ENCODE results near the gene MCL1. TPM values are rescaled to one million over a fixed set of nuclear protein-coding genes. Genes with fewer than 3 reads are reported as not detected.
"Not testable (repeated sequence)": the region's sequence is repeated elsewhere in the genome, so short reads cannot be mapped to it uniquely, and the experiment has no call there.

The MCL1 gene
- total RNA-seq, 1 experiment from 2014 or later: 235 TPM

DNA sequence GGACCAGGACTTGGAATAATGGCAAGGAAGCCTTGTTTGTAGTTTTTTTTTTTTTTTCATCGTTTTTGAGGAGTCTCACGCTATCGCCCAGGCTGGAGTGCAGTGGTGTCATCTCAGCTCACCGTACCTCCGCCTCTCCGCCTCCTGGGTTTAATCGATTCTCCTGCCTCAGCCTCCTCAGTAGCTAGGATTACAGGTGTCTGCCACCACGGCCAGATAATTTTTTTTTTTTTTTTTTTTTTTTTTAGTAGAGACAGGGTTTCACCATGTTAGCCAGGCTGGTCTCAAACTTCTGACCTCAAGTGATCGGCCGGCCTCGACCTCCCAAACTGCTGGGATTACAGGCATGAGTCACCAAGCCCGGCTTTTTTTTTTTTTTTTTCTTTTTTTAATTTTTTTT is 23.0 kb upstream of the MCL1 start:
- DNase-seq (ENCODE audit: low read depth): not testable (repeated sequence)

DNA sequence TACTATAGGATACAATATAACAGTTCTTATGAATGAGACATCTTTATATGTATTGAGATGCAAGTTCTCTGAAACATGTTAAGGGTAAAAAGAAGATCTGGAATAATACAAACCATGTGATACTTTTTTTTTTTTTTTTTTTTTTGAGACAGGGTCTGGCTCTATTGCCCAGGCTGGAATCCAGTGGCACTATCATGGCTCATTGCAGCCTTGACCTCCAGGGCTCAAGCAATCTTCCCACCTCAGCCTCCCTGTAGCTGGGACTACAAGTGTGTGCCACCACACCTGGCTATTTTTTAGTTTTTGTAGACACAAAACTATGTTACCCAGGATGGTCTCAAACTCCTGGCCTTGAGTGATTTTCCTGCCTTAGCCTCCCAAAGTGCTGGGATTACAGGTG is 22.1 kb upstream of the MCL1 start:
- DNase-seq (ENCODE audit: low read depth): no peak

DNA sequence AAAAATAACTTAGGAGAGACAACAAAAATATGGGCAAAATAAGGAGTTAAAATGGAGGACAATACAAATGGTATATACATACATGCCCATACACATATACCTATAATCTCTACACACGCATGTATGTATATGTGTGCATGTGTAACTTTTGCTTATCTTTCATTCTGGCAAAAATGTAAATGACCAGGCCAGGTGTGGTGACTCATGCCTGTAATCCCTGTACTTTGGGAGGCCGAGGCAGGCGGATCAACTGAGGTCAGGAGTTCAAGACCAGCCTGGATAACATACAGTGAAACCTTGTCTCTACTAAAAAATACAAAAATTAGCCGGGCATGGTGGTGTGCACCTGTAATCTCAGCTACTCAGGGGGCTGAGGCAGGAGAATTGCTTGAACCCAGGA is 18.9 kb upstream of the MCL1 start:
- not testable (repeated sequence) for DNase-seq (ENCODE audit: low read depth)

DNA sequence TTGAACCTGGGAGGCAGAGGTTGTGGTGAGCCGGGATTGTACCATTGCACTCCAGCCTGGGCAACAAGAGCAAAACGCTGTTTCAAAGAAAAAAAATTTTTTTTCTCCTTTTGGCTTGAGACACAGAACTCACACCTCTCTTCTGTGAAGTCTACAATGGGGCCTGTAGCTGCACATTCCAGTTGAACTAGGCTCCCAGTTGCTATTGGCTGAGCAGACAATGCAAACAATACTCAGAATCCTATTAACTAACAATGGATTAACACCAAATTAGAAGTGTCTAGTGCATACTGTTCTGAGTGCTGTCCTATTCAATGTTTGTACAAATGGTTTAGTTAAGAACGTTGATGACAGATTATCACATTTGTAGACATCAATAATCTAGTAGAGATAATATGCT is 17.6 kb upstream of the MCL1 start:
- no peak for DNase-seq (ENCODE audit: low read depth)

DNA sequence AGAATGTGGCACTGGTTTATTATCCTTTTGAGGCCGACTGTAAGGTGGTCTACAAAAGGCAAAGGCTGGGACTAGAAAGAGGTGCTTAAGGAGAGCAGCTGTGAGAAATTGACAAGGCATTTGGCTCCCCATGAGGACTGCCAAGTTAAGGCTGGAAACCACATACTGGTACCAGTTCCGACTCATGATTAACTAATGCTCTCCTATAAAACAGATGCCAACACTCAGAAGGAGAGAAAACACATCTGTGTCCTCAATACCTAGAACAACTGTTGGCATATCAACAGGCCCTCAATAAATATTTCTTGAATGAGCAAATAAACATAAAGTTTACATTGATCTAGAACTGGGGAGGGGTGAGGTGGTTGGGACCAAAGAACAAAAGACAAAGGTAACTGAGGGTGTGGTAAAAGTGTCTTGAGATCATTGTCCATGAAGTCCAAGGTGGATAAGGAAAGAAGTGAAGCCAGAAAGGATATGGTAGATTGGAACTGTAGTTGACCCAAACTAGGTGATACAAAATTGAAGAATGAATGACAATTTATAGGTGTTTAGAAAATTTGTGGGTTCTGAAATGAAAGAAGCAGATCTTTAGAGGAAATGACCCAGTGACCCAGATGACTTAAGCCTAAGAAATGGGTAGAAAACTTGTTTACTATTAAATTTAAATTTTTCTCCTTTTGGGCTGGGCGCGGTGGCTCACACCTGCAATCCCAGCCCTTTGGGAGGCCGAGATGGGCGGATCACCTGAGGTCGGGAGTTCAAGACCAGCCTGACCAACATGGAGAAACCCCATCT is 16.9 kb upstream of the MCL1 start:
- DNase-seq (ENCODE audit: low read depth): no peak

DNA sequence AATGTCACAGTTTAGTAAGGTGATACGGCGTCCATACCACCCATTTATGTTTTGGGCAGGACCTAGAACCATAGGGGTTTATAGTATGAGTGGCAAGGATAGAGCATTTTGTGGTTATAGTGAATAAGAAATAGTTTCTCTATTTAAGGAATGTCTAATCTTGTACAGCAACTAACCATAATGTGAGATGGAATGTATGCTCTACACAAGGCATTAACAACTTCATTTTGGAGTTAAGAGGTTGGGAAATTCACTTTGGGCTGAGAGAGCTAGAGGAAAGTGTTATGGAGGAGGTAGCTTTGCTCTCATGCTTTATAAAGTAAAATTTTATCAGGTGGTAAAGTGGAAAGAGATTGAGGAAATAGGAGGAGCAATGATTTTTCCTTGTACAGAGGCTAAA is 3.0 kb upstream of the MCL1 start:
- DNase-seq (ENCODE audit: low read depth): no peak

DNA sequence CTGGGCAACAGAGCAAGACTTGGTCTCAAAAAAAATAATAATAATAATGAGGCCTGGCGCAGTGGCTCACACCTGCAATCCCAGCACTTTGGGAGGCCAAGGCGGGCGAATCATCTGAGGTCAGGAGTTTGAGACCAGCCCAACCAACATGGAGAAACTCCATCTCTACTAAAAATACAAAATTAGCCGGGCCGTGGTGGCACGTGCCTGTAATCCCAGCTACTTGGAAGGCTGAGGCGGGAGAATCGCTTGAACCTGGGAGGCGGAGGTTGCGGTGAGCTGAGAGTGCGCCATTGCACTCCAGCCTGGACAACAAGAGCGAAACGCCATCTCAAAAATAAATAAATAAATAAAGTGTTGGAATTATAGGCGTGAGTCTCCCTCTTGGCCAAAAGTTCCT is 2.6 kb upstream of the MCL1 start:
- DNase-seq (ENCODE audit: low read depth): not testable (repeated sequence)

DNA sequence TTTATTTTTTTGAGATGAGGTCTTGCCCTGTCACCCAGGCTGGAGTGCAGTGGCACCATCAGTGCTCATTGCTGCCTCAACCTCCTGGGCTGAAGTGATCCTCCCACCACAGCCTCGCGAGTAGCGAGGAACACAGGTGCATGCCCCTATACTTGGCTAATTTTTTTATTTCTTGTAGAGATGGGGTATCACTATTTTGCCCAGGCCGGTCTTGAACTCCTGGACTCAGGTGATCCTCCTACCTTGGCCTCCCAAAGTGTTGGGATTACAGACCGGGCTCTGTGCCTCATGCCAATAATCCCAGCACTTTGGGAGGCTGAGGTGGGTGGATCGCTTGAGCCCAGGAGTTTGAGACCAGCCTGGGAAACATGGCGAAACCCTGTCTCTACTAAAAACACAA is 2.0 kb upstream of the MCL1 start:
- DNase-seq (ENCODE audit: low read depth): not testable (repeated sequence)

DNA sequence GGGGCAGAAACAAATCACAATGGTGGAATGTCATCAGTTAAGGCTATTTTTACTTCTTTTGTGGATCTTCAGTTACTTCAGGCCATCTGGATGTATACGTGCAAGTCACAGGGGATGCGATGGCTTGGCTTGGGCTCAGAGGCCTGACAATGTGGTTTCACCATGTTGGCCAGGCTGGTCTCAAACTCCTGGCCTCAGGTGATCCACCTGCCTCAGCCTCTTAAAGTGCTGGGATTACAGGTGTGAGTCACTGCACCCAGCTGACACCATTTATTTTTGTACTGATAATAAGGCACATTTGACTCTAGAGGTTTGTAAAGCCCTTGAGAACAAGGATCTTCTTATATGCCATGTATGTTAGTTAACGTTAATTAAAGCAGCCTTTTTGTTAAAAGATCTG is 1.6 kb upstream of the MCL1 start:
- DNase-seq (ENCODE audit: low read depth): not testable (repeated sequence)

DNA sequence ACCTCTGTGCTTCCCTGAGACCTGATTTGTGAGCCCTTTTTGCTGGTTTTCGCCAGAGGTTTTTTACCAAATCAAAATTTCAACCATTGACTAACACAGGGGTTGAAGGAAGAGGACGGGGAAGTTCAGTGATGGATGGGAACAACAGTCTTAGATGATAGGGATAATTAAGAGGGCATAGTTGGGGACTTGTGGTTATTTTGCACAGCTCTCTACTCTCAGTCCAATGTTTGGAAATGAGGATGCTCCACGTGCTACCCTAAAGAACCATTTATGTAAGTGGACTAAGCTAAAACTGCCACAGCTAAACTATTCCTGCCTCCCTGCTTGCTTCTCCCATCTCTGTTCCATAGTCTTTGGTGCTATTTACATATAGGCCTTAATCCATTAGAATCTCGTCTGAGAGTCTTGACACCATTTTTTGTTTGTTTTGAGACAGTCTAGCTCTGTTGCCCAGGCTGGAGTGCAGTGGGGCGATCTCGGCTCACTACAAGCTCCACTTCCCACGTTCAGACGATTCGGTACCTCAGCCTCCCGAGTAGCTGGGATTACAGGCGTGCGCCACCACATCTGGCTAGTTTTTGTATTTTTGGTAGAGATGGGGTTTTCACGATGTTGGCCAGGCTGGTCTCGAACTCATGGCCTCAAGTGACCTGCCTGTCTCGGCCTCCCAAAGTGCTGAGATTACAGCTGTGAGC is 684 bp upstream of the MCL1 start:
- no peak for DNase-seq (ENCODE audit: low read depth)

DNA sequence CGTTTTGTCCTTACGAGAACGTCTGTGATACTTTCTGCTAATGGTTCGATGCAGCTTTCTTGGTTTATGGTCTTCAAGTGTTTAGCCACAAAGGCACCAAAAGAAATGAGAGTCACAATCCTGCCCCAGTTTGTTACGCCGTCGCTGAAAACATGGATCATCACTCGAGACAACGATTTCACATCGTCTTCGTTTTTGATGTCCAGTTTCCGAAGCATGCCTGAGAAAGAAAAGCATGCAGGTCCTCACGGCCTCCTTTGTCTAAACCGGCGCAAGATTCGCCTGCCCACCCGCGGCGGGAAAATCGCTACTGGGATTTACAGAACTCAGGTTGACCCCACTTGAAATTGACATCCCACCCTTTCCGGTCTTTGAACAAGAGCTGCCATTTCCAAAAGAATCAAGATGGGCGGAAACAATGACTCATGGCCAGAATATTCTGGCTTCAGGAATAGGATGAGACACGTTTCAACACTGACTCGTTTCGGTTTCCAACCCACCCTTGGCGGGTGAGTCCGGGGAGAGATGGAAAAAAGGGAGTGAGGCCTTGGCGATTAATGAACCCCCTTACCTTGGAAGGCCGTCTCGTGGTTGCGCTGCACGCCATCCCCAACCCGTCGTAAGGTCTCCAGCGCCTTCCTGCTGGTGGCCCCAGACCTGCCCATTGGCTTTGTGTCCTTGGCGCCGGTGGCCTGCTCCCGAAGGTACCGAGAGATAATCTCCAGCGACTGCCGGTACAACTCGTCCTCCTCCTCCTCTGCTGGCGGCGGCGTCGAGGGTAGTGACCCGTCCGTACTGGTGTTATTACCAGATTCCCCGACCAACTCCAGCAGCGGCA is 919 bp downstream of the MCL1 start:
- peak; percentile 89 for DNase-seq (ENCODE audit: low read depth)

DNA sequence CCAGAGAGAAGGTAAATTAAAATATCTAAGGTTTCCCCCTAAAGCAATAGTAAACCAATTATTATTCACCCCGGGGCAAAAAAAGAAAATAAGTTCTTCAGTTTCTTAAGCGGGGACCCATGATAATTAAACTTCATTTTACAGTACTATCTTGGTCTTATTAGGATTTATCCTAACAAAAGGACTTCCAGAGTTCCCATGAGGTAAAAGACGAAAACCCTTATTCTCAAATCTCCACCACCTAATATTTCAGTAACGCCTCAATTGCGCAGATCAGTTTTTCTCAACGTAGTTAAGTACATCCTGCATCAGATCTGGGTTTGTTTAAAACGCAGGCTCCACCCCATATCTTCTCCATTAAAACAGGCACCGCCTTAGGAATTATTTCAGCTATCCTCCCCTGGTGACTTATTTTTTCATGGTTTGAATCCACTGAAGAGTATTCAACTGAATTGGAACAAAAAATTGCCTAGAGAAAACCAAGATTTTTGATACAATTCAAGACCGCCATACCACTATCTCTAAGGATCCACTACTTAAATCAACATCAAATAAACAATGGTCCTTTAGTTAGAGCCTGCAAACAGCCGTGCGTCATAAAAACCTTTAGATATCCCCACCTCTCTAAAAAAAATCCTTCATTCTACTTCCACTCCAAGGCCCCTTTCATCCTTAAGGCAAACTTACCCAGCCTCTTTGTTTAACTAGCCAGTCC is 1.7 kb downstream of the MCL1 start:
- no peak for DNase-seq (ENCODE audit: low read depth)

DNA sequence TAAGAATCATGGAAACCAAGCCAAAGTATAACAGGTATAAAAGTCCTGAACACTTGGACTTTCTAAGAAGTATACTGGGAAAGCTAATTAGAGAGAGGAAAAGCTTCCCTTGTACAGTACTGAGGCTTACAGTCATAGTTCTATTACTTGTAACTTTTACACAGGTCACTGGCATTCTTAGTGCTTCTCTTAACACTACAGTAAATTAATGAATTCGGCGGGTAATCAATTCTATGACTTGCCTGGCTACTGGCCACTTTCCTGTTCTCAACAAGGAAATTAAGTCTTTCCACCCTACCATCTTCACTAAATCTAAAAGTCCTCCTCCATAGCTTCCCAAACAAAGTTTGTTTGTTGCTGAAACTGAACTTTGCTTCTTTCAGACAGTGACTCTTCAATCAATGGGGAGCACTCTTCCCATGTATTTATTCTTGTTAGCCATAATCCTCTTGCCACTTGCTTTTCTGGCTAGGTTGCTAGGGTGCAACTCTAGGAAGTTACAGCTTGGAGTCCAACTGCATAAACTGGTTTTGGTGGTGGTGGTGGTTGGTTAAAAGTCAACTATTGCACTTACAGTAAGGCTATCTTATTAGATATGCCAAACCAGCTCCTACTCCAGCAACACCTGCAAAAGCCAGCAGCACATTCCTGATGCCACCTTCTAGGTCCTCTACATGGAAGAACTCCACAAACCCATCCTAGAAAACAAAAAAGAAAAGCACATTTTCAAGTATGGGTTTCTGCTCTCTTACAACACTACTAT is 2.4 kb downstream of the MCL1 start:
- DNase-seq (ENCODE audit: low read depth): no peak

DNA sequence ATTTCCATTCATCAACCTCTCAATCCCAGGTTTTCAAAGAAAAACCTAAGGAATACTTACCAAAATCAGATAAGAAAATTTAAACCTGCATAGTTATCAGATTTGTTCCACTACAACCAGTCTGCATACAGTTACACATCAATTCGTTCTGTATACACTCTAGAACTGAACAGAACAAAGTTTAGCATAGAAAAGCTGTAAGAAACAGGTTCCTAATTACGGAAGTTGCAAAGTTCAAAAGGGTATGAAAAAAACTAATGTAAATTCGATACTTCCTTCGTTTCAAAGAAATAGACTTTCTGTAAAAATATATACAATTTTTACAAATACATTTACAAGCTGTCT is 3.1 kb downstream of the MCL1 start:
- DNase-seq (ENCODE audit: low read depth): no peak

DNA sequence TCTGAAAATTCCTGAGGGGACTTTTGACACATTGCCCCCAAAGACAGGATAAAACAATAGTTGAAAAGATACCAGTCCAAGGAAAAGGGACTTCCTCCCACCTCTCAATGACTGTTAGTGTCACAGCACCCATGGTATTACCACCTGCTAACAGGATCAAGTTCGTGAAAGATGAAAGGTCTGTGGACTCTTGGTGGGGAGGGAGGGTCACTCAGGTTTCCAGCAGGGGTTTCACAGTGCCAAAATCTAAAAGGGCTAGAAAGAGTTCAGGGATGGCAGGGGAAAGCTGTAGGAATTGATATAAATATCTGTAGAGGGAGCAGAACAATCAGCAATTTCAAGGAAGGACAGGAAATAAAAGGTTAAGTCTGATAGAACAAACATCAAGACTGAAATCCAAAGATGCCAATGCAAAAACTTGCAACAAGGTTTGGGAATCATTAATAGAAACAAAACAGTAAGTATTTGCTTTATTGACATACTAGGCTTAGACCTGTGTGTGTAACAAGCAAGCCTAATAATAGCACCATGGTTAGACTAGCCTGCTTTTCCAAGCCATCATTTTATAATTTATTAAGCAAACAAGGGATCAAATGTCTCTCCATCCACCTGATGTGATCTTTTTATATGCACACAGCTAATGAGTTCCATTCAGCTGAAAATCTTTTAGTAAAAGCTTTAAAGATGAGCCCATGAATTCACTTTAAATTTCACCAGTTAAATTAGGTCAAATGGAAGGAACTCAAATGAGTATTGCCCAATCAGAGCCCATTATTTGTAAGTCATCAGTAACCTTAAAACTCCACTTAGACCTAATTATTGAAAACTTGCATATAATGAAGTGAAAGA is 3.7 kb downstream of the MCL1 start:
- DNase-seq (ENCODE audit: low read depth): no peak

DNA sequence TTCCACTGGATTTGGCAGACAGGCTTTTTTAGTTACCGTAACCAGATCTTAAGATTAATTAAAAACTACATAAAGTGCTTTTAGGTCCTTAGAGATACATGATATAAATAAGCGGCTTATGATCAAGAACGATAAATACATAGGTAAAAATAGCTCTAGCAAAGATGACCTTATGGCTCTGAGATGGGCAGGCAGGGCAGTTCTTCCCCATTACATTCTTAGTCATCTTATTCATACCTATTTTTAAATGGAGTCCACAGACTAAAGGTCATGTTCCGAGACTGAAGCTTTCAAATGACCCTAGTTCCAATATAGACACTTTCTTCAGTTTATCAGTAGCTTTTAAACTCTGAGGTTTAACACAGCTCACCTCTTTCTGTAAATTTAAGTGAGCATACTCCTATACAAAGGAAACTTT is 4.3 kb downstream of the MCL1 start:
- DNase-seq (ENCODE audit: low read depth): no peak

DNA sequence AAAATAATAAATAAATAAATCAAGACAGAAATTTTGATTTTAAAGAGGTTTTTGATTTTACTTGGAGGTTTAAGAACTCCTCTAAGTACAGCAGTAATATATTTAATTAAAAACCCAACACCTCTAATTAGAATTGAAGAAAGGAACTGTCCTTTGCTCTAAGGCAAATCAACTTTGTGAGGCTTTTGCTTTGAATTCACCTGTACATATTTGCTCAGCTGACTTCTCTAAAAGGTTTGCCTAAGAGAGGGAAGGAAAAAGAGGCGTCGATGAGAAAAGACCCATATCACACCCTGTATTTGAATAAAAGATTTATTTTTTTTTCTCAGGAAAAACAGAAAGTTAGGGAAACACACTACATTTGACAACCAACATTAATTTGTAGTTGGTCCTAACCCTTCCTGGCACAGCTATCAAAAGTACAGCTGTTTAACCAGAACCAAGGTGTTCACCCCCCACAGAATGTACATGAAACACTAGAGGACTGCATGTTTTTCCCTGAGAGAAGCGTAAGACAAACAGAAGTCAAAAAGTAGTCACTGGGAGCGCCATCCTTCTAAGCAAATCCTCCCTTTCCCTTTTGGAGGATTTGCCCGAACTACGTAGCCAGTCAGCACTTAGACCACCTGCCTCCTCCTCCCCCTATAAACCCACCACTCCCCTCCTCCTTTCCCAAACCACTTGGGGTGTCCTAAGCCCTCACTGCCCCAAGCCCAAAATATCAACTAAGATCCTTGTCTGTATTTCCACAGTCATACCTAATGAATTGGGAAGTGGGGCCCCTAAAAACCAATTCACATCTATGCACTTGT is 4.9 kb downstream of the MCL1 start:
- DNase-seq (ENCODE audit: low read depth): no peak

DNA sequence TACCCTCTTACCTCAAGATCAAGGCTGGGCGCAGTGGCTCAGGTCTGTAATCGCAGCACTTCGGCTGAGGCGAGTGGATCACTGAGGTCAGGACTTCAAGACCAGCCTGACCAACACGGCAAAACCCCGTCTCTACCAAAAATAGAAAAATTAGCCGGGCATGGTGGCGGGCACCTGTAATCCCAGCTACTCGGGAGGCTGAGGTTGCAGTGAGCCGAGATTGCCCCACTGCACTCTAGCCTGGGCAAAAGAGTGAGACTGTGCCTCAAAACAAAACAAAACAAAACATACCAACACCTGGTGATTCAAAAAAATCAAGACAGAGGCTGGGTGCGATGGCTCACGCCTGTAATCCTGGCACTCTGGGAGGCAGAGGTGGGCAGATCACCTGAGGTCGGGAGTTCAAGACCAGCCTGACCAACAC is 5.8 kb downstream of the MCL1 start:
- not testable (repeated sequence) for DNase-seq (ENCODE audit: low read depth)

DNA sequence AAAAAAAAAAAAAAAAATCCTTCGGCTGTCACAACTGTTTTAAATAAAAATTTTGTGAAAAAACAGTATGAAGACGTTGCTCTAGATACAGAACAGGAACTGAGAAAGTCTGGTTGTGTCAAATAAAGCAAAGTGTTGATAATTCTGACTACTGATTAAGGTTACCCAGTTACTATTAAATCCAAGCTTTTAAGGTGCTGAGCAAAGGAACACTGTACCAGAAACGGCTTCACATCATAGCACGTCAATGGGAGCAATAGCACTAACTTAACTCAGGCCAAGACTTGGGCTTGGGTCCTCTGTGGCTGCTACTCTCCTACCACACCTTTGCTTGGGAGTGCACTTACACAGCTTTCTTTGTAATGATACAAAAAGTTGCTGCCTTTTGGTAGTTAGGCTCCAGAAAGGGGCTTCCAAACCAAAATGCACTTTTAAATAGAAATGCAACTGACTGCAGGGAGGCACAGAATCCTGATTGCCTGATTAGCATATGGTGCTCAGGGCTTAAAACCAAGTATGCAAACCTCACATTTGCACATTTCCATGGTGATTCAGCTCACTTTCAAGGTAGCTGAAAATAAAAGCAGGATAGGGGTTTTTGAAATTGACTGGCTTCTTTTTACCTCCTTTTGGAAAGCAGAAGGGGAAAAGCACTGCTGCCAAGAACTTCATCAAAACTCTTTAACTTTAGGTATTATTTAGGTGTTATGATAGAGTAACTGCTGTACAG is 6.3 kb downstream of the MCL1 start:
- peak; percentile 28 for DNase-seq (ENCODE audit: low read depth)

Measured in Daoy (cell line).